H1 (cell line): Measurements from ENCODE around the gene ZNF280C. TPM values are rescaled to one million over a fixed set of nuclear protein-coding genes. Genes with fewer than 3 reads are reported as not detected.

ENCODE experiments used
- CBX5 ChIP-seq: fragments of 300-800, 300-1000 bp; sonication (generic); IDR thresholded peaks from 2 replicates; pipeline ENCODE4 v1.7.1; 2016; ENCODE audit warnings: antibody characterized with exemption, low read length, low read depth
- CBX8 ChIP-seq: fragments of 300-800, 300-1000 bp; sonication (generic); IDR thresholded peaks from 2 replicates; pipeline ENCODE4 v1.7.1; 2016; ENCODE audit warnings: low read depth, low read length, borderline replicate concordance
- FOSL1 ChIP-seq: IDR thresholded peaks from 2 replicates; pipeline ENCODE4 v1.6.1; 2011; ENCODE audit warnings: mild to moderate bottlenecking, low read depth, low read length, moderate library complexity; ENCODE audit not compliant: insufficient read depth
- HDAC6 ChIP-seq: IDR thresholded peaks from one replicate; pipeline ENCODE4 v1.7.1; 2012; ENCODE audit warnings: low read depth, mild to moderate bottlenecking, inconsistent platforms, low read length, moderate library complexity
- JUND ChIP-seq: IDR thresholded peaks from 2 replicates; pipeline ENCODE4 v1.6.1; 2011; ENCODE audit warnings: mild to moderate bottlenecking, improper control_type of control experiment, low read length
- PHF8 ChIP-seq: fragments of 200-600 bp; sonication (generic); conservative IDR thresholded peaks from 2 replicates; pipeline ENCODE4 v1.7.1; 2012; ENCODE audit warnings: low read depth, mild to moderate bottlenecking, inconsistent platforms, low read length, moderate library complexity
- polyA plus RNA-seq, 7 experiments: library from polyadenylated mRNA; depleted of rRNA in 3 of 7; stranded (reverse) in 5 of 7; unstranded in 2 of 7; fragments of >200 nt in 5 of 7; fragments of 200-250 nt in 2 of 7; gene quantifications; 1 replicate in 5 of 7; 2 replicates in 1 of 7; 4 replicates in 1 of 7; pipeline versions ENCODE4 v1.2.1 to v1.2.3, GENCODE V29; 2011 to 2013; ENCODE audit warnings: missing spikeins in 2 of 7, mixed read lengths in 2 of 7
- total RNA-seq: library from RNA; stranded (reverse); fragmentation: NEBNext Ultra II Directional; extraction: Animal tissue kit (Norgen Biotek cat#: 25700); gene quantifications from 2 replicates; pipeline ENCODE4 v1.2.1, GENCODE V29; 2021

ZNF280C gene
- total and polyA plus RNA-seq, 2 of the 8 experiments (the other 6 are each of a cell fraction or from before 2014, with no cell fraction given): 8.4 to 13.4 TPM

DNA sequence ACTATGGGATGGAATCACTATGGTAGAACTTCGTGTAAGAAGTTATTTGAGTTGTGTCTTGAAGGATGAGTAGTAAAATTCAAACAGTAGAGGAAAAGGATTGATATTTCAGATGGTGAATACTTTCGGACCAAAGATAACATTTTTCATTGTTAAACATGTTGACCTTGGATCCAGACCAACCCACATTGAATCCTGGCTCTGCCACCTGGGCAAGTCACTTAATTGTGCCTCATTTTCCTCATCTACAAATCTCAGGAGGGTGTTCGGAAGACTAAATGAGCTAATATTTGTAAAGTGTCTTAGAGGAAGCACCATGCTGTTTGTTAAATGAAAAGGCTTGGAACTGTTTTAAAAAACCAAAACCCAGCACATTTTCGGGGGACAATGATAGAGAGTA, 101.7 kb downstream of the ZNF280C start (continued):
- TF ChIP-seq CBX5 (no peak), HDAC6 (no peak), JUND (no peak), FOSL1 (no peak), PHF8 (no peak), CBX8 (no peak)
- TF ChIP-seq, all 59 proteins: peak for 0
